Measurements from ENCODE around the gene ZNF573.
"Not testable (repeated sequence)": the region's sequence is repeated elsewhere in the genome, so short reads cannot be mapped to it uniquely, and the experiment has no call there.

GRCh38 chr19:37757683-37758082 is 21.7 kb downstream of the ZNF573 start:
- TF ChIP-seq EZH2phosphoT487 (IDR thresholded peaks at IDR 0.05; ENCODE audit: insufficient read depth, low read depth); EZH2 (IDR thresholded peaks at IDR 0.05; ENCODE audit: insufficient read depth, poor library complexity, severe bottlenecking): not testable (repeated sequence)

Measured in GM23248 (cell line).